IPS-20b (cell line): ENCODE measurements around the gene FBLN5.

Experiments used
- H3K27ac ChIP-seq: one replicate; pipeline ENCODE4 v1.5.1; 2013; ENCODE audit warnings: low read length
- H3K27me3 ChIP-seq: 2 replicates; pipeline ENCODE4 v1.6.1; 2013; ENCODE audit warnings: mild to moderate bottlenecking, low read length, inconsistent platforms; ENCODE audit not compliant: insufficient read depth
- H3K36me3 ChIP-seq: 2 replicates; pipeline ENCODE4 v1.6.1; 2013; ENCODE audit warnings: low read depth, mild to moderate bottlenecking, inconsistent platforms, low read length, moderate library complexity; ENCODE audit not compliant: insufficient read depth
- H3K4me1 ChIP-seq: 2 replicates; pipeline ENCODE4 v1.6.1; 2013; ENCODE audit warnings: mild to moderate bottlenecking, control low read depth, inconsistent platforms, low read length, moderate library complexity; ENCODE audit not compliant: insufficient read depth
- H3K4me3 ChIP-seq: 2 replicates; pipeline ENCODE4 v1.5.1; 2013; ENCODE audit warnings: mild to moderate bottlenecking, low read length, inconsistent platforms
- H3K9ac ChIP-seq: 2 replicates; pipeline ENCODE4 v1.6.1; 2013; ENCODE audit warnings: low read depth, mild to moderate bottlenecking, inconsistent platforms, low read length, moderate library complexity
- H3K9me3 ChIP-seq: 2 replicates; pipeline ENCODE4 v1.6.1; 2013; ENCODE audit warnings: mild to moderate bottlenecking, low read depth, low read length, inconsistent platforms; ENCODE audit not compliant: insufficient read depth

The FBLN5 gene

DNA sequence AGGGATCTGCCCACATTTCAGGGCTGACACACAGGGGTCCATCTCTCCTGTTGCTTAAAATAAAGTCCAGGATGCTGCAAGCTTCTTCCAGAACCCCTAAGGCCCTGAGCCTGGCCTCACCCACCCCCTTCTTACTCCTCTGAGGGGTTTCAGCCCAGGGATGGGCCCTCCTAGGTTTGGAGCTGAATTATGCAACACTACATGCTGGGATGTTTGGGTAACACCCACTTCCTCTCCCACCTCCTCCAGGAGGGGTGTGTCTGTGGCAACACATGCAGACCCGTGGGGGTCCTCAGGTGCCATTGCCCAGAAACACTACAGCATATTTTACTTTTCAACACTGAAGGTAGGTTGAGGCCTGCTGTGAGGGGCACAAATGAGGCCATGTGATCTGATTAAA lies 5.4 kb downstream of the FBLN5 start:
- no peaks in the 10 kb centered on the region for H3K9me3 ChIP-seq
- H3K4me3 ChIP-seq = no peak overlapping the region
- H3K27ac ChIP-seq = no peak overlapping the region
- H3K36me3 ChIP-seq = no peaks in the 10 kb centered on the region
- H3K9ac ChIP-seq = no peak overlapping the region
- H3K4me1 ChIP-seq = no peaks in the 10 kb centered on the region; the same call in 1 of the 2 replicates
- peaks cover 19% of the 10 kb centered on the region for H3K27me3 ChIP-seq

DNA sequence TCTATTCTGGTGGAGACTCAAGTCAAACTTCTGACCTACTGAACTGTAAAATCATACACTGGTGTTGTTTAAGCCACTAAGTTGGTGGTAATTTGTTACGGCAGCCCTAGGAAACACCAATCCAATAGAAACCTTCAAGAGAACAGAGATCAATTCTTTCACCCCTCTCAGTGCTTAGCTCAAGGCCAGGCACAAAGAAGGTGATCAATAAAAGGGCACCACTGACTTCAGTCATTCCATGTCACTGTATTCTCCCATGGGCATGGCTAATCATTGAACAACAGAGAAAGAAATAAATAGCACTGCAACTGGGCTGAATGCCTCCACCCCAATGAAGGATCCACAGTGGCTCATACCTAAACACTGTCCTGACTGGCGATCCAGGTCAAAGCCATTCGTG lies 7.3 kb downstream of the FBLN5 start:
- no peaks in the 10 kb centered on the region for H3K36me3 ChIP-seq
- no peaks in the 10 kb centered on the region for H3K9me3 ChIP-seq
- no peak overlapping the region for H3K27ac ChIP-seq
- no peak overlapping the region for H3K4me3 ChIP-seq
- H3K9ac ChIP-seq = no peak overlapping the region
- H3K4me1 ChIP-seq = no peaks in the 10 kb centered on the region
- peaks cover under 1% of the 10 kb centered on the region for H3K27me3 ChIP-seq

DNA sequence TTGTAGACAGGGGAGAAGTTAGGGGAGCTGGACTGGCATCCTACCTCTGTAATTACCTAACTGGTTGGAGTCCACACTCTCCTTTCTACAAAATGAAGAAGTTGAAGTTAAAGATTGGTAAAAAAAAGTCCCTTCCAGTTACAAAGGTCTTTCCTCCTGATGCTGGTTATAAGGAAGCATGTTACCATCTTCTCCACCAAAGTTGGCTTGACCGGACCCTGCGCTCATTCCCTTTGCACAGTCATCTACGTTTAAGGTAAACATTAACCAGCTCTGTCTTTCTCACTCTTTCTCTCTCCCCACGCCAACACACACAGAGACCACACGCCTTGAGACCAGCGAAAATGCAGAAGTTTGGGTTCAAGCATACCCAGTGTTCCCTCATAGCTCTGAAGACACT lies 11.9 kb downstream of the FBLN5 start:
- Histone ChIP-seq H3K4me3 (no peak overlapping the region), H3K36me3 (no peaks in the 10 kb centered on the region)

DNA sequence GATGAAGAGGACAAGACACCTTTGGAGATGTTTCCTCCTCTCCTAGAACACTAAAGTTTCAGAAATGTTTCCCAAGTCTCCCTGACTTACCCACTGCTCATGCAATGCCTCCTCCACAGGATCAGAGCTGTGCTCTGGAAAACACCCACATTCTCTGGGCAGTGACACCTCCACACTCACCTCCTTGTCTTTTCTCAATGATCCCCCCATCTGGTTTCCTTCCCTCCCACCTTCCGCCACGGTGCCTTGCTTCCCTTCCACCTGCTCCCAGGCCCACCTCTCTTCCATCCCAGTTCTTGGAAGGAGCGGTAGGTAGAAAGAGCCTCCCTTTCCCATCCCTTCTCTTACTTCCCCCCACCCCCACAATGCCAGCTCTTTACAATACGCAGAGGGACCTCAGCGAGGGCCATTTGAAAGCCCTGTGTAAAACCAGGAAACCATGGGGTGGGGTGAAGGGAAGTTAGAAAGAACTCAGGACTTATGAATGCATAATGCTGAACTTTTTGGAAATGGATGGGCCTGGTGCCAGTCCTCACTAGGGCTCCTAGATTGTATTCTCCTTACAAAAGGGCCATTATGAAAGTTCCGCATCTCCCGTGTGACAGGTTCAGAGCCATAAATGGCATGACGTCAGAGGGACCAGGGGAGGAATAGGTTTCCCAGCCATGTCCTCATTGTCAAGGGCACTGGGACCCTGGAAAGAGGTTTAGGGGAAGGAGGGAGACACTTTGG lies 12.8 kb downstream of the FBLN5 start:
- H3K9ac ChIP-seq = no peak overlapping the region
- H3K9me3 ChIP-seq = no peaks in the 10 kb centered on the region
- no peak overlapping the region for H3K4me3 ChIP-seq
- H3K4me1 ChIP-seq = no peaks in the 10 kb centered on the region
- H3K36me3 ChIP-seq = no peaks in the 10 kb centered on the region
- no peaks in the 10 kb centered on the region for H3K27me3 ChIP-seq
- no peak overlapping the region for H3K27ac ChIP-seq

More for the DNA sequence above, 11.9 kb downstream of the FBLN5 start:
- no peak overlapping the region for H3K9ac ChIP-seq
- no peaks in the 10 kb centered on the region for H3K27me3 ChIP-seq
- no peak overlapping the region for H3K27ac ChIP-seq
- H3K9me3 ChIP-seq = no peaks in the 10 kb centered on the region
- H3K4me1 ChIP-seq = no peaks in the 10 kb centered on the region

DNA sequence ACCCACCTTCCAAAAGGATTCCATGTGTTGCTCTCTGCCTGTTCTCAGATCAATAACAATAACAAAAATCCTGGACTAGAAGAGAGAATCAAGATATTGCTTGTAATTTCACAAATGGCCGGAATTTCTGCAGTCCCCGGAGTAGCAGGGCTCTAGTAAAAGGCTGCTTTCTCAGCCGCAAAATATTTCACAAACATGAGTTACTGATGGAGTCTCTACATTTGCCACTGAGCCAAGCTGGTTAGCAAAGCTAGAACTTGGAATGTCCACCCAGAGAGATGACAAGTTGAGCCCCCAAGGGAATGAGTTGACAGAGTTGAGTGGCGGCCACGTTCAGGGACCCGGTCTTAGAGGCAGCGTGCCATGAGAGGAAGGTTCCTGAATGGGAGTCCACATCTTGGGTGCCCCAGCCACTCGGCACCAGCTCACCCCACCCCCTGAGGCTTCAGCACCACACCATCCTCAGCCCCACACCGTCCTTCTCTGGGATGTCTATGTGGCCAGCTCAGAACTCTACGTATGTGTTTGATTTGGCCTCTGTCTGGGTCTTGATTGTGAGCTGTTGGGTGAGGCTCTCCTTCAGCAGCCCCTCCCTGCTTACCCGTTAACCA lies 15.9 kb downstream of the FBLN5 start:
- H3K4me1 ChIP-seq = no peaks in the 10 kb centered on the region
- H3K4me3 ChIP-seq = no peak overlapping the region
- H3K9me3 ChIP-seq = no peaks in the 10 kb centered on the region
- no peaks in the 10 kb centered on the region for H3K27me3 ChIP-seq
- H3K27ac ChIP-seq = no peak overlapping the region
- no peak overlapping the region for H3K9ac ChIP-seq
- H3K36me3 ChIP-seq = no peaks in the 10 kb centered on the region

DNA sequence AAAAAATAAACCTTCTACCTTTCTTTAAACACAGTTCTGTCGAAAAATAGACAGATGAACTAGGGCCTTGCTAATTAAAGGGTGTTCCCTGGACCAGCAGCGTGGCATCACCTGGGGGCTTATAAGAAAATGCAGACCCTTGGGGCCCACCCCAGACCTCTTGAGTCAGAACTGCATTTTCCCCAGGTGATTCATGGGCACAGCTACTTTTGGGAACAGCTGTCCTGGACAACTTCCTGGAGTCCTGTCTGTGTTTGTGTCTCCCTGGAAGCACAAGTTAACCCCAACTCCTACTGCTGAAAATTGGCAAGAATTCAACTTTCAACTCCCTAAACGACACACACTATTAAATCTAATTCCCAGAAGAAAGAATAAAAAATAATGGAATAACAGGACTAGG lies 17.8 kb downstream of the FBLN5 start:
- no peaks in the 10 kb centered on the region for H3K36me3 ChIP-seq
- no peak overlapping the region for H3K27ac ChIP-seq
- no peak overlapping the region for H3K9ac ChIP-seq
- no peaks in the 10 kb centered on the region for H3K27me3 ChIP-seq
- H3K4me1 ChIP-seq = no peaks in the 10 kb centered on the region
- no peak overlapping the region for H3K4me3 ChIP-seq
- H3K9me3 ChIP-seq = no peaks in the 10 kb centered on the region

DNA sequence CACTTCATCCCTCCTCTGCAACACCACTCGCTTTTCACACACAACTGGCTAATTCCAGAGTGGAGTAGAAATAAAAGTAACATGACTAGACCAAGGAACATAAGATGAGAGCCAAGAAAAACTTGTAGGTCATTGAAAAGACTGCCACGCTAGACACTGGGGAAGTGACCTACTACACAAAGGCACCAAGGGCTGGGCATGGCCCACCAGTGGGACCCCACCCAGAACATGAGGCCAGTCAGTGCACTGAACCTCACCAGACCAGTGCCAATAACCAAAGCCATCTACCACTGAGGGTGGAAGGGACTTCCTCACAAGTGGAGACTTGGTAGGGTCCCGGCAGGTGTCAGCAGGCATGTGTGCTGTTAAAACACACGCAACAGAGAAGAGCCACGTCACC lies 19.7 kb downstream of the FBLN5 start:
- Histone ChIP-seq H3K9ac (no peak overlapping the region), H3K4me1 (no peaks in the 10 kb centered on the region), H3K36me3 (no peaks in the 10 kb centered on the region), H3K27me3 (no peaks in the 10 kb centered on the region), H3K4me3 (no peak overlapping the region), H3K27ac (no peak overlapping the region), H3K9me3 (no peaks in the 10 kb centered on the region)

DNA sequence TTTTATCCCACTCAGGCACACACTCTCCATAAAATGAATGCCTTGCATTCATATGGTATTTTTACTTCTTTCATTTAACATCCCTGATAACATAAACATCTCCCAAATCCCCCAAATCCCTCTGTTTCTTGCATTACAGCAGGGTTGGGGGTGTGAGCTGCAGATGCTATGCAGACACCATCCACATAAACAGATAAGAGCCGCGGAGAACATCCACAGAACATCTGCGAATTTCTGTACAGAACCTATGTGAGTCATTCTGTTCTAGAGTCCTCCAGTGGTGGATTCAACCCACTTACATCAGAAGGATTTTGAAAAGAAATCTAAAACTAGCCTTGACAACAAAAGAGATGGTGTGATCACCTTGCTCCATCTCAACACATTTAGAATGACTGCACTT lies 20.3 kb downstream of the FBLN5 start:
- H3K27ac ChIP-seq = no peak overlapping the region
- no peaks in the 10 kb centered on the region for H3K9me3 ChIP-seq
- H3K4me1 ChIP-seq = no peaks in the 10 kb centered on the region
- no peak overlapping the region for H3K4me3 ChIP-seq
- no peak overlapping the region for H3K9ac ChIP-seq
- H3K36me3 ChIP-seq = no peaks in the 10 kb centered on the region
- no peaks in the 10 kb centered on the region for H3K27me3 ChIP-seq

DNA sequence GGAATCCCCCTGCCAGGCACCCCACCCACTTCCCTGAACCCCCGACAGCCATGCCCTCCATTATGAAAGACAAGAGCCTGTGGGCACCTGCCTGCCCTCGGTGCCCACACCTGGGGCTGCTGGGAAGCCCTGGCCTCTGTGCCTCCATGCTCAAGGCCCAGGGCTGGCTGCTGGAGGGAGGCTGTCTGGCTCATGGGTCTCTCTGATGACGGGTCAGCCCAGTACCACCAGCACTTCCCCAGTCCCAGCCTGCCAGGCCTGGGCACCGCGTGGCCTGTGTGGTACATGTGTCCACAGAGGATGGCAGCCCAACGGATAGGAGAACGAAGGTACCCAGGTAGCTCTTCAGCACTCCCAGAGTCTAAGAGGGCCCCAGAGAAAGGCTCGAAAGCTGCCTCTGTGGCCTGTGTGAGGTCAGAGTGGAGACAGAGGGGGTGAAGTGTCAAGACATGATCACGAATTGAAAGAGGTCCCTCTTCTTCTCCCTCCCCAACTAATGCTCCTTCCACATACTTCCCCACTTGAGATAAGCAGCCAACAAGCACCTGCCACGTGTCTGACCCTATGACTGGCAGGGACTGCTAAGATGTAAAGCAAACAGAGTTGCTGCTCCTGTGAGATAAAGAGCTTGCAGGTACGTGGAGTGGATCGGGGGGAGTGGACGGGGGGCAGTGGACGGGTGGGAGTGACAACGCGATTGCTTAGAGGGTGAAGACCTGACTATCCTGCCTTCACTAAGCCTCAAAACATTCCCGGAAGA lies 21.2 kb downstream of the FBLN5 start:
- Histone ChIP-seq H3K4me1 (no peaks in the 10 kb centered on the region), H3K27ac (no peak overlapping the region), H3K27me3 (no peaks in the 10 kb centered on the region), H3K4me3 (no peak overlapping the region), H3K9me3 (no peaks in the 10 kb centered on the region), H3K9ac (no peak overlapping the region), H3K36me3 (no peaks in the 10 kb centered on the region)

DNA sequence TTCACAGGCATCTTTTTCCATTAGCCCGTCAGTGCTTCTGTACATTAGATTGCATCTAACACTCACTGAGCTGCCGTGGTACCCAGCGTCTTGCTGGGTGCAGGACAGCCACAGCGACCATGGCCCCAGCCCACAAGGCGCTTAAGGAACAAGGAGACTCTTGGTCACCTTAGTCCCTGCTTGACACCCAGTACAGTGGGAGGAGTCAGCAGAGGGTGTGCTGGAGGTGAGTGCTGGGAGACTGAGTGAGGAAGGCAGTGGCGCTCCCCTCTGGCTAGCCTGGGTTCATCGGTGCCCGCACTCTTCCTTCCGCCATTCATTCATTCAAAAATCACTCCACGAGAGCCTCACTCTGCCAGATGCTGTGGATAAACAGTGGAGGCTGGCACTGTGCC lies 21.8 kb downstream of the FBLN5 start:
- Histone ChIP-seq H3K27ac (no peak overlapping the region), H3K9ac (no peak overlapping the region), H3K4me1 (no peaks in the 10 kb centered on the region), H3K36me3 (no peaks in the 10 kb centered on the region), H3K4me3 (no peak overlapping the region), H3K27me3 (no peaks in the 10 kb centered on the region), H3K9me3 (no peaks in the 10 kb centered on the region)

DNA sequence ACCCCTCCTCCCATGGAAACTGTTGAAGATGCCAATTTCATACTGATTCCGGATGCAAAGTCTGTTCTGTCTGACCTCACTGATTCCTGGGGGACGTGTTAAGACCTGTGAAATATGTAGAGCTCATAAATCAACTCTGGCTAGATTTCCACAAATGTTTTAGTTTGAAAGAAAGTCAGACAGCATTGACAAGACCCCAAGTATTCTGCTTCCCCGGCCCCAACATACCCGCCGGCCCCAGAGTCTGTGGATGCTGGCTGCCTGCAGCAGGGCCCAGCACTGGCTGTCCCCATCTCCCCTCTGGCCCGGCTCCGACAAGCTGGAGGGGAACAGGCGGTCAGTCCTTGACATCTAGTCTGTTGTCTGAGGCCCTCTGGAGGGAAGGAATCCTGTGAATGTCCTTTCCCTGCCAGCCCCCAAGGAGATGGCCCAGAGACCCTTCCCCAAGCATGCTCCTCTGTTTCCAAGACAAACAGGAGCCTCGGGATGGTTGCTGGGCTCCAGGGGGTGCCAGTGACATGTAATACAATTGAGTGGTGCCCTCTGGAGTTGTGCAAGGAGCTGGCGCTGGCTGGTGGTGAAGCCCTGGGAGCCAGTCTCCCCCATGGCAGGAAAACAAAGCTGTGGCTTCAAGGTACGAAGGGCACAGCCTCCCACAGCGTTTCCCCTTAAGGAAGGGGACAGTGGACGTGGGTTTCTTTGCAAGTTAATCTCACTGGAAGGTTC lies 22.3 kb downstream of the FBLN5 start:
- H3K9ac ChIP-seq = no peak overlapping the region

More for the DNA sequence above, 22.3 kb downstream of the FBLN5 start:
- no peaks in the 10 kb centered on the region for H3K9me3 ChIP-seq
- H3K4me1 ChIP-seq = no peaks in the 10 kb centered on the region
- no peaks in the 10 kb centered on the region for H3K36me3 ChIP-seq
- H3K4me3 ChIP-seq = no peak overlapping the region
- H3K27ac ChIP-seq = no peak overlapping the region
- no peaks in the 10 kb centered on the region for H3K27me3 ChIP-seq
